ENCODE results near the gene RBM12.

The RBM12 gene

GRCh38 chr20:35652641-35653429, 11.9 kb downstream of the RBM12 start:
- no peak for DNase-seq

GRCh38 chr20:35651958-35652357, 12.7 kb downstream of the RBM12 start:
- DNase-seq: no peak

- DNase-seq: no peak
Observed at GRCh38 chr20:35650632-35651031, 14.1 kb downstream of the RBM12 start.

GRCh38 chr20:35648836-35649235, 15.9 kb downstream of the RBM12 start:
- no peak for DNase-seq

- DNase-seq: no peak
Observed at GRCh38 chr20:35644806-35645205, 19.9 kb downstream of the RBM12 start.

GRCh38 chr20:35643045-35643444, 21.7 kb downstream of the RBM12 start:
- DNase-seq: no peak

- DNase-seq: no peak
Observed at GRCh38 chr20:35641743-35642142, 23.0 kb downstream of the RBM12 start.

GRCh38 chr20:35640724-35641123, 24.0 kb downstream of the RBM12 start:
- no peak for DNase-seq

- DNase-seq: no peak
Observed at GRCh38 chr20:35638751-35639150, 25.9 kb downstream of the RBM12 start.

- no peak for DNase-seq
Observed at GRCh38 chr20:35637276-35637675, 27.4 kb downstream of the RBM12 start.

- no peak for DNase-seq
Observed at GRCh38 chr20:35636095-35636494, 28.6 kb downstream of the RBM12 start.

- no peak for DNase-seq
Observed at GRCh38 chr20:35635652-35636051, 29.0 kb downstream of the RBM12 start.

GRCh38 chr20:35632539-35633115, 32.1 kb downstream of the RBM12 start:
- no peak for DNase-seq

- DNase-seq: no peak
Observed at GRCh38 chr20:35630636-35631035, 34.1 kb downstream of the RBM12 start.

- DNase-seq: no peak
Observed at GRCh38 chr20:35629427-35630145, 35.1 kb downstream of the RBM12 start.

- DNase-seq: no peak
Observed at GRCh38 chr20:35627121-35627520, 37.6 kb downstream of the RBM12 start.

GRCh38 chr20:35626386-35627001, 38.2 kb downstream of the RBM12 start:
- DNase-seq: no peak

GRCh38 chr20:35625584-35626385, 38.9 kb downstream of the RBM12 start:
- no peak for DNase-seq

GRCh38 chr20:35621560-35621946, 43.1 kb downstream of the RBM12 start:
- no peak for DNase-seq

- no peak for DNase-seq
Observed at GRCh38 chr20:35620818-35621559, 43.7 kb downstream of the RBM12 start.

- peak; percentile 87 for DNase-seq
Observed at GRCh38 chr20:35619196-35620095, 45.3 kb downstream of the RBM12 start.
